Islet of Langerhans (tissue), 1 donor: ENCODE data around the gene AMMECR1L.
"Not testable (repeated sequence)": the region's sequence is repeated elsewhere in the genome, so short reads cannot be mapped to it uniquely, and the experiment has no call there.

Source experiments
- FAIRE-seq: peaks from one replicate; lab custom pipeline; 2011; peaks lifted over from hg19 to GRCh38; lab: Jason Lieb, UNC

The AMMECR1L gene

GRCh38 chr2:127887082-127887775 is 1.5 kb upstream of the AMMECR1L start:
- no peak for FAIRE-seq

GRCh38 chr2:127886593-127886935 is 808 bp upstream of the AMMECR1L start:
- FAIRE-seq, result not testable (repeated sequence)

GRCh38 chr2:127884861-127885740 is 655 bp downstream of the AMMECR1L start:
- FAIRE-seq, result not testable (repeated sequence)

DNA sequence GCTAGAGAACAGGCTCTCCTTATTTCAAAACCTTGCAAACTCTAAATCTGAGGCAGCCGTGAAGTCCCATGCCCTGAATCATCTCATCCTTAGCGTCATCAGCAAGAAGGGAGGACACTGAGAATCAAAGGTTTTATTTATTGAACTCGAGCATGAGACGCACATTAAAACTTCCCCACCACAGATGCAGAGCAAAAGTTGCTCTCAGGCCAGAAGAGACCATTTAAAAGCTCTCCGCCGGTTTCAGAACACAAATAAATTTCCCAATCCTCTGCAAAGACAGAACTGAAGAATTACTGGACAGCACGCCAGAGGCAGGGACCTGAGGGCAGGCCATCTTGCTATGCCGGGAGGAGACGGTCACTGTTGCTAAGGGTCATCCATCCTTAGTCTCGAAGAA is 1.3 kb downstream of the AMMECR1L start:
- FAIRE-seq, result no peak

DNA sequence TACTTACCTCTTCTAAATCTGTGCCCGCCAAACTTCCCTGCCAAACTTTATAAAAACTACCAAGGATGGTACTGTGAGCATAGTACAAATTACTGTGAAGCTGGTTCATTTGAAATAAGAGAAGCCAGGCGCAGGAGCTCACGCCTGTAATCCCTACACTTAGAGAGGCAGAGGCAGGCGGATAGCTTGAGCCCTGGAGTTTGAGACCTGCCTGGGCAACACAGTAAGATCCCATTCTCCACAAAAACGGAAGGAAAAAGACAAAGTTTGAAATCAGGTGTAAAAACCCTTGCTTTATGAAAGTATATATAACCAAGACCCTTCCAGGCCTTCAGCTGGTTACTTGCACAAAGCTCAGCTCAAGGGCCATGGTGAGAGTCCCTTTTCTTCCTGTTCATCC is 5.9 kb downstream of the AMMECR1L start:
- FAIRE-seq, result no peak

- FAIRE-seq, result no peak
Observed at GRCh38 chr2:127877626-127878025, 8.1 kb downstream of the AMMECR1L start.

DNA sequence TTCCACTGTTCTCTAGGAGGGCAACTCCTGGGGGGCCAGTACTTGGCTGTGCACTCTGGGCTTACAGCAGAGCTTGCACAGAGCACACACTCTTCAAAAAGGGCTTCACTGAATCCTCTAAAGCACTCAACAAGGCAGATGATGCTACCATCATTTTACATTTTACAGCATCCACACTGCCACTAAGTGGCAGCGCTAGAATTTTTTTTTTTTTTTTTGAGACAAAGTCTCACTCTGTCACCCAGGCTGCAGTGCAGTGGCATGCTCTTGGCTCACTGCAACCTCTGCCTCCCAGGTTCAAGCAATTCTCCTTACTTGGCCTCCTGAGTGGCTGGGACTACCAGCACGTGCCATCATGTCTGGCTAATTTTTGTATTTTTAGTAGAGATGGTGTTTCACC is 8.6 kb downstream of the AMMECR1L start:
- no peak for FAIRE-seq

DNA sequence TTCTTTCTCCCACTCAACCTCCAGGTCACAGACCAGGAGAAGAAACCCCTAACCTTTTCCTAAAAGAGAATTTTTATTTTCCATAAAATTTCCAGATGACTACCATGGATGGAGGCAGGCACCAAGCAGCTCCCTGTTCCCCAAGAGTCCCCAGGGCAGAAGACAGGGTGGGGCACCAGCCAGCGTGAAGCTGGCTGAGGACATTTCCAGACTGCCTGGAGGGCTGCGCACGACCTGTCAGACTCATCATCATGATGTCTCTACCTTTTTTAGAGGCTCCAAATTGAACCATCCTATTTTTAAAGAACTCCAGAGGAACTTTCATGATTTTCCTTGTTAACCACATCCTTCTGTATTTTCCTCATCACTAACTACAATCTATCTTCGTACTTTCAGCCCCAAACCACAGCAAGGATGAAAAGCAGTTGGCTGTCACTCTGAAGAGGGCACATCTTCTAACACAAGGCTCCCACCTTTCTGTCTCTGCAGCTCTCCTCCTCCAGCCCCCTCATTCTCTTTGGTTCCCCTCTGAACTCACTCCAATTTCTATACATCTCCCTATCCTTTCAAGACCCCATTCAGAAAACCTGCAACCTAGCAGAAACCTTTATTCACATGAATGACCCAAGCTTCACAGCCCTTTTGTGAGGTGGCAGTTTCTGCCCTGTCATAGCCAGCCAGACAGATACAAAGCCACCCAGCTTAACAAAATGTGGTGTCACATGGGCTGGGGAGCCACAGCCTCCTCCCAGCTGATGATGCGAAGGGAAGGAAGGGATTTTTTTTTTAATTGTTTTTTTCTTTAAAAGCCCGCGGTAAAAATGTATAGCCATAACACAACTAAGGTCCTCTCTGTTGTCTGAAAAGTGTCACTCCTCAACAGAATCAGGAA is 11.1 kb downstream of the AMMECR1L start:
- FAIRE-seq, result no peak

GRCh38 chr2:127873707-127874303 is 12.0 kb downstream of the AMMECR1L start:
- FAIRE-seq, result no peak

DNA sequence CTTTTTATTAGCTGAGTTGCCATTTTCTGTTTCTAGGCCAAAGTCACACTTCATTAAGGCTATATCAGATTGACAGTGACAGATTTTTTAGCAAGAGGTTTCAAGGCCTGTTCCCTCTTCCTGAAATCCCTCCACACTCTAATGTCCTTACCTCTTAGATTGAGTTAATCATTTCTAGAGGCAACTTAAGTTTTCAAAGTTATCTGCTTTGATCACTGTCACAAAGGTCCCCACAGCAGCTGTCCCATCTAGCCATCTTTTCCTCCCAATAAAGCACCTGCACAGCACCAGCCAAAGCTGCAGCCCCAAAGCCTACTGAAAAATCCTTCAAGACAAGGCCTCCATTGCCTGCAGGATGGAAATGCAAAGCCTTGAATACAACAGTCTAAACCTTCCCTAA is 13.4 kb downstream of the AMMECR1L start:
- no peak for FAIRE-seq

GRCh38 chr2:127865926-127866325 is 19.8 kb downstream of the AMMECR1L start:
- no peak for FAIRE-seq

DNA sequence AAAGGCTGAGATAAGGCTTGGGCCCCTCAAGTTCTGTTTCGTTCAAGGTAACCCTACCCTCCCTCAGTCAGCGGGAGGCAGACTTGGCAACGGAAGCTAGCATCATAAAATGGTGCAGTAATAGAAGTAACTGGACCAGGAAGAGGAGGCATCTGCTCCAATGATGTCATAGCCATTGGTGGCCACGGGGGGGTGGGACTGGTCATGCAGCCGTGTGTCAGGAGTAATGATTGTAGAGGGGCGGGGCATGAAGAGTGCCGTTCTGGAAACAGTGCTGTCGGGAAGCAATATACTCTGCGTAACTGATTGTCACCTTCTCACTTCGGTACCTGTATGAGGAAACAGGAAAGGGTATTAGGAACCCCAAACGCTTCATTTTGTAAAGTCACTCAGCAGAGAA is 20.9 kb downstream of the AMMECR1L start:
- no peak for FAIRE-seq

DNA sequence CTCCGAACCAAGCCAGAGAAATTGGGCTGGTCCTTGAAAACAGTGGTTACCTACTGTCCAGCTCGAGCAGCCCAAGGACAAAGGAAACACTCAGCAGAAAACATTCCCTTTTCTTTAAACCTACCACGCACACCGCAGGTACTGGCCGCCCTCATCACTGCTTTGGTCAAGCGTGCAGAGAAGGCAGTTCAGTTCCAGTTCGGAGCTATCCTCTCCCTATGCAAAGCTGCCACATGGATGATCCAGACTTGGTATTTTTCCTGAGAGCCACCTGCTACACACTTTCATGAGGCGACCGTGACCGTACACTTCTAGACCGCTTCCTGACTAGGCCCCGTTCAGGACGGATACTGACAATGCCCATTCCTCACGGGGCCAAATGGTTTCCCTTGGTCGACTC is 23.5 kb downstream of the AMMECR1L start:
- FAIRE-seq, result no peak

DNA sequence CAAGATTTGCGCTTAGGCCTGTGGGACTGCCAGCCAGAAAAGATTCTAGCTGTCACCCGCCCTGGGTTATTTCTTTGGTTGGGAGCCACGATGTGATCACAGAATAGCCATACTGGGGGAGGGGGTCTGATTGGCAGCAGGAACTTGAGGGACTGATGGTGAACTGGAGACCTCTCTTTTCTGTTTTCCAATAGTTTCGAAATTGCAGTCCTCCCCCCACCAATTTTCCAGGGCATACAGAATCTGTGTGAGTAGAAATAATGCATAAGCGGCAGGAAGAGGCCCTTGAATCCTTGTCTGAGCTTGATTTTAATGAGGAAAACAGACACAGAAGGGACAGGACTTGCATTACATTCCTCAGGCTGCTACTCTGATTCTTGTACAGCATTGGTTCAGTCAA is 25.6 kb downstream of the AMMECR1L start:
- FAIRE-seq, result no peak

- FAIRE-seq, result no peak
Observed at GRCh38 chr2:127859712-127860085, 26.1 kb downstream of the AMMECR1L start.

DNA sequence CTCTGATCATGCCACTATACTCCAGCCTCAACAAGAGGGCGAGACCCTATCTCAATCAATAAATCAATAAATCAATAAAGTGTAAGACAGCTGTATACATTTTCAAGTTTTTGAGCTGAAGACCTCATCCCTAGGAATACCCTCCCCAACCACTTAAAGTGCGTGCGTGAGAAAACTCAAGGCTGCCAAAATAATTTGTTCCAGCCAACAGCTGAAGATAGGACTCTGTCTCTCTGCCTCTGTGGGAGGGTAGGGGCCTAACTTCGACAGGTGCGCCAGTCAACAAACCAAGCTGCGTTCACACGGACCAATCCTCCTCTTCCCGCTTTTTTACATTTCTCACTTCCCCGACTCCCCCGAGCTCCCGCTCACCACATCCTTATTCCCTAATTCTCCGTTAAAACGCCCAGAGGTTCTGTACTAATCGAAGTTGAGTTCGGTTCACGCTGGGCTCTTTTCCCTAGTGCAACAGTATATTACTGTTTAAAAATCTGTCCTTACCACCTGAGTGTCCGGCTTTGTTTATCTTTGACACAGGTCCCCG is 28.4 kb downstream of the AMMECR1L start:
- no peak for FAIRE-seq

GRCh38 chr2:127853671-127854070 is 32.1 kb downstream of the AMMECR1L start:
- no peak for FAIRE-seq

DNA sequence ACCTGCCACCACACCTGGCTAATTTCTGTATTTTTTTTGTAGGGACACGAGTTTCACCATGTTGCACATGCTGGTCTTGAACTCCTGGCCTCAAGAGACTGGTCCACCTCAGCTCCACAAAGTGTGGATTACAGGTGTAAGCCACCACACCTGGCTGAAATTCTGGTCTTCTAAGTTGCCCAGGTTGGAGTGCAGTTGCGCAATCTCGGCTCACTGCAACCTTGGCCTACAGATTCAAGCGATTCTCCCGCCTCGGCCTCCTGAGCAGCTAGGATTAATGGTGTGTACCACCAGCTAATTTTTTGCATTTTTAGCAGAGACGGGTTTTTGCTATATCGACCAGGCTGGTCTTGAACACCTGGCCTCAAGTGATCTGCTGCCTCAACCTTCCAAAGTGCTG is 33.4 kb downstream of the AMMECR1L start:
- FAIRE-seq, result no peak

GRCh38 chr2:127847931-127848330 is 37.8 kb downstream of the AMMECR1L start:
- no peak for FAIRE-seq

DNA sequence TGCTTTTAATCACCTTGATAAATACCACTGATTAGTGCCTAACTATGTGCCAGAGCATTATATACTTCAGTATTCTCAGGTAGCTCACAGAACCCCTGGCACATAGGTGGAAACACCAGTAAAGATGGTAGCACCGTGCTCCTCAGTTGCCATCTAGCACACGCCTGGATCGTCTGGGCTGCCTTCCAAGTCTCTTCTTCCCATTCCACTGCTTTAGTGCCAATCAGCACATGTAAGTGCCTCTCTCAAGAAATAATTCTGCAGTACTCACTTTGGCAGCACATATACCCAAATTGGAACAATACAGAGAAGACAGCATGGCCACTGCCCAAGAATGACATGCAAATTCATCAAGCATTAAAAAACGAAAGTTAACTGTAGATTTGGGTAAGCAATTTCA is 40.8 kb downstream of the AMMECR1L start:
- FAIRE-seq, result no peak

DNA sequence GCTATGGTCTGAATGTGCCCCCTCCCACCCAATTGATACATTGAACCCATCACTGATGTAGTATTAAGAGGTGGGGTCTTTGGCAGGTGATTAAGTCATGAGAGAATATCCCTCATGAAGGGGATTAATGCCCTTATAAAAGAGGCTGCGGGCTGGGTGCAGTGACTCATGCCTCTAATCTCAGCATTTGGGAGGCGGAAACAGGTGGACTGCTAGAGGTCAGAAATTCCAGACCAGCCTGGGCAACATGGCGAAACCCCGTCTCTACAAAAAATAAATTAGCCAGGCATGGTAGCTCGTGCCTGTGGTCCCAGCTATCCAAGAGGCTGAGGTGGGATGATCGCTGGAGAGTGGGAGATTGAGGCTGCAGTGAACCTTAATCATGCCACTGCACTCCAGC is 42.1 kb downstream of the AMMECR1L start:
- FAIRE-seq, result no peak
